RWPE1 (cell line): ENCODE data around the gene AOAH.
"Not testable (repeated sequence)": the region's sequence is repeated elsewhere in the genome, so short reads cannot be mapped to it uniquely, and the experiment has no call there.

Experiments
- CTCF ChIA-PET: fragments of 350-600 bp; sonication (Branson Sonifier 250); formaldehyde crosslinking; extraction: SDS; loops from one replicate; lab custom pipeline; 2021; lab: Yijun Ruan, JAX
- POLR2A ChIA-PET: fragments of 400-600 bp; formaldehyde crosslinking; extraction: SDS; loops from one replicate; lab custom pipeline; 2020; ENCODE audit warnings: antibody characterized with exemption; ENCODE audit not compliant: low non-redundant PET; lab: Yijun Ruan, JAX
- DNase-seq: peaks from one replicate; pipeline ENCODE4 v3.0.0; 2012; ENCODE audit warnings: low spot score
- H3K27ac ChIP-seq: fragments of 450-650 bp; 2 replicates; pipeline ENCODE4 v1.5.1; 2017
- CTCF ChIP-seq: fragments of 450-650 bp; conservative IDR thresholded peaks from 2 replicates; pipeline ENCODE4 v1.5.1; 2017; ENCODE audit warnings: low read depth, mild to moderate bottlenecking

AOAH gene

GRCh38 chr7:36652431-36652830, 71.9 kb downstream of the AOAH start:
- CTCF ChIA-PET = interaction anchor here (1.0 kb wide), 1 partner anchor 23 kb away, joined by 3 read pairs; no protein-coding TSS in a partner anchor

GRCh38 chr7:36651404-36651803, 72.9 kb downstream of the AOAH start:
- DNase-seq = no peak
- ChIA-PET CTCF (interaction anchor here (0.8 to 1.0 kb wide), 2 partner anchors 19 to 22 kb away, joined by 3 to 4 read pairs; no protein-coding TSS in a partner anchor), POLR2A (no interaction called here)
- H3K27ac ChIP-seq = no peak overlapping the region
- TF ChIP-seq CTCF = no peak

More at GRCh38 chr7:36652431-36652830, 71.9 kb downstream of the AOAH start:
- POLR2A ChIA-PET = no interaction called here
- no peak for DNase-seq
- no peak for TF ChIP-seq CTCF
- H3K27ac ChIP-seq = no peak overlapping the region

- H3K27ac ChIP-seq = no peak overlapping the region
- ChIA-PET POLR2A (no interaction called here), CTCF (no interaction called here)
- no peak for TF ChIP-seq CTCF
- no peak for DNase-seq
Measured at GRCh38 chr7:36650766-36651312, 73.5 kb downstream of the AOAH start.

GRCh38 chr7:36650320-36650719, 74.0 kb downstream of the AOAH start:
- no peak for TF ChIP-seq CTCF
- no peak overlapping the region for H3K27ac ChIP-seq
- DNase-seq = no peak
- ChIA-PET POLR2A (no interaction called here), CTCF (interaction anchor here (0.6 kb wide), 1 partner anchor 361 kb away, joined by 3 read pairs; no protein-coding TSS in a partner anchor)

- DNase-seq, CTCF ChIA-PET, H3K27ac ChIP-seq, POLR2A ChIA-PET: not testable (repeated sequence)
Measured at GRCh38 chr7:36649319-36649718, 75.0 kb downstream of the AOAH start.

- DNase-seq = no peak
- CTCF ChIA-PET = interaction anchor here (0.6 kb wide), 1 partner anchor 160 kb away, joined by 3 read pairs; no protein-coding TSS in a partner anchor
- POLR2A ChIA-PET = no interaction called here
- TF ChIP-seq CTCF = no peak
- H3K27ac ChIP-seq = no peak overlapping the region
Measured at GRCh38 chr7:36648441-36648840, 75.9 kb downstream of the AOAH start.

- TF ChIP-seq CTCF = no peak
- no peak for DNase-seq
- CTCF ChIA-PET = no interaction called here
- H3K27ac ChIP-seq = no peak overlapping the region
- POLR2A ChIA-PET = no interaction called here
Measured at GRCh38 chr7:36644625-36645422, 79.5 kb downstream of the AOAH start.
